H1 (cell line): ENCODE results near the gene HID1.

Source experiments
- CTCF ChIP-seq, 3 experiments: IDR thresholded peaks; 1 replicate in 2 of 3; 2 replicates in 1 of 3; pipeline versions ENCODE4 v1.5.1 to v1.6.1; 2011; ENCODE audit warnings: low read length in 3 of 3, mild to moderate bottlenecking in 3 of 3, inconsistent platforms in 2 of 3, low read depth in 1 of 3, moderate library complexity in 1 of 3; ENCODE audit not compliant: insufficient read depth in 1 of 3; ENCODE audit errors: control extremely low read depth in 1 of 3
- JUND ChIP-seq: IDR thresholded peaks from 2 replicates; pipeline ENCODE4 v1.6.1; 2011; ENCODE audit warnings: mild to moderate bottlenecking, improper control_type of control experiment, low read length
- POLR2A ChIP-seq, 2 experiments: IDR thresholded peaks; 1 replicate in 1 of 2; 2 replicates in 1 of 2; pipeline ENCODE4 v1.6.1; 2011; ENCODE audit warnings: low read depth in 2 of 2, low read length in 2 of 2, mild to moderate bottlenecking in 2 of 2; ENCODE audit errors: control extremely low read depth in 1 of 2
- POLR2AphosphoS5 ChIP-seq: IDR thresholded peaks from 2 replicates; pipeline ENCODE4 v1.6.1; 2011; ENCODE audit warnings: low read depth, low read length
- SIX5 ChIP-seq: IDR thresholded peaks from 2 replicates; pipeline ENCODE4 v1.6.1; 2011; ENCODE audit warnings: mild to moderate bottlenecking, low read depth, low read length
- SP2 ChIP-seq: IDR thresholded peaks from 2 replicates; pipeline ENCODE4 v1.6.1; 2012; ENCODE audit warnings: mild to moderate bottlenecking, low read length, inconsistent platforms

GRCh38 chr17:74930535-74931036, 42.0 kb downstream of the HID1 start:
- TF ChIP-seq POLR2AphosphoS5 (no peak), POLR2A (IDR thresholded peaks at IDR 0.05; ENCODE audit: control extremely low read depth in 1 of 2, low read depth in 2 of 2, low read length in 2 of 2) (no peak), SIX5 (no peak), JUND (no peak), CTCF (IDR thresholded peaks at IDR 0.05; ENCODE audit: control extremely low read depth in 1 of 3, insufficient read depth in 1 of 3, low read depth in 1 of 3, low read length in 3 of 3) (no peak), SP2 (no peak)
